Hematopoietic multipotent progenitor cell treated with erythropoietin and hydrocortisone succinate and interleukin-3 and kit ligand, for 17 days (in vitro differentiated cells): ENCODE data around the gene DPPA5.
"Not testable (repeated sequence)": the region's sequence is repeated elsewhere in the genome, so short reads cannot be mapped to it uniquely, and the experiment has no call there.

Experiments
- DNase-seq: peaks from one replicate; pipeline ENCODE4 v3.0.0-alpha.2; 2015; ENCODE audit warnings: low spot score

Gene DPPA5

GRCh38 chr6:73364121-73364520, 10.0 kb upstream of the DPPA5 start:
- no peak for DNase-seq

GRCh38 chr6:73363537-73363875, 9.4 kb upstream of the DPPA5 start:
- no peak for DNase-seq

DNA sequence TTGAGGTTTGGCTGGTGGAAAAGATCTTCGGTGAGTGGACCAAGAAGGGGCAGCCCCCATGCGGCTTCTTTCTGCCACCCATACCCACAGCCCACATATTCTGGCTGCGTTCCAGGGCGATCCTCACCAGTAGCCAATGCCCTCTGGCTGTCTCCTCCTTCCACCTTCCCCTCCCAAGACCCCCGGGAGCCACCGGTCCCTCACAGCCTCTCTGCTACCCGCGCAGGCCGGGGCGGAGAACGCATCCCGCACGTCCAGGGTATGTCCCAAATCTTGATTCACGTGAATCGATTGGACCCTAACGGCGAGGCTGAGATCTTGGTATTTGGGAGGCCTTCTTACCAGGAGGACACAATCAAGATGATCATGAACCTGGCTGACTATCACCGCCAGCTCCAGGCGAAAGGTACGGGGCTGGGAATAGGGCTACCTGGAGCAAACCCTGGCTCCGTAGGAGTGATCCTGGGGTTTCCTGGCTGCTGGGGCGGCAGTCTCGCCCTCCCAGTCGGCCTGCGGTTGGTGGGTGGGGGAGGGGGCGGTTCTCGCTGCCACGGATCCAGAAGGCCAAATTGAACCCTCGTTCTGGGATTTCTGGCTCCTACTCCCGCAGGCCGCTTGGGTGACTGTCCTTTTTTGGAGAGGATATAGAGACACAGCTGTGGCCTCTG, 8.9 kb upstream of the DPPA5 start:
- DNase-seq, result no peak

- DNase-seq, result no peak
Observed at GRCh38 chr6:73362358-73362757, 8.3 kb upstream of the DPPA5 start, which contains the start of gene KHDC3L. KHDC3L (plus strand) TSS chr6:73362658; CDS start chr6:73362730, 72 bp downstream.

- DNase-seq, result no peak
Observed at GRCh38 chr6:73349311-73349710, 4.8 kb downstream of the DPPA5 start.

GRCh38 chr6:73348550-73349204, 5.4 kb downstream of the DPPA5 start:
- DNase-seq, result no peak

DNA sequence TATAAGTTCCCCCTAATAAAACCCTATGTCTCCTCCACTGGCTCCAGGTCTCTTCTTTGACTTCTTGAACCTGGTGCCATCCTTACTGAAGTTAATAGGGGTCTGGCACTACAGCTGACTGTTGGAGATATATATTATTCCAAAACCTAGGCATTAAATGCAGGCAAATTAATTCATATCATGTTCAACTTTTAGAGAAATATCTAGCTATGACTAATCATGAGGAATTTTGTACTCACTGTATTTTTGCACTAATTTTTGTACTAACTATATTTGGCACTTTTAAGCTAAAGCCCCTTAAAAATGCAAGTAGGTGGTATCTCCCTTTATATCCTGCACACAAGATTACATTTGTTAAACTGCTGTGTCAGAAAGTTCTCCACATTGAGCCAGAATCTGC, 10.9 kb downstream of the DPPA5 start:
- DNase-seq, result no peak

GRCh38 chr6:73342174-73342573, 11.9 kb downstream of the DPPA5 start:
- DNase-seq, result no peak

- no peak for DNase-seq
Observed at GRCh38 chr6:73341335-73341734, 12.7 kb downstream of the DPPA5 start.

DNA sequence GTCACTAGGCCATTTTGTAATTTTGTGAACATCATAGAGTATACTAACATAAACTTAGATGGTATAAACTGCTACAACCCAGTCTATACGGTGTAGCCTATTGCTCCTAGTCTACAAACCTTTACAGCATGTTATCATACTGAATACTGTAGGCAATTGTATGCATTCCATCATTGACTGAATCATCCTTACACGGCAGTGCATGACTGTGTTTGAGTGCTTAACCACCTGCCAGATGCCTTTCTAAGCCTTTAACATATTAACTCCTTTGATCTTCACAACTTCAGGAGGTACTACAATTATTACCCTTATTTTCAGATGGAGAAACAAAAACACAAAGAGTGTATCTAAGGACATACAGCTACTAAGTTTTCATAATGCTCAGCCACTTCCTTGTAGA, 14.0 kb downstream of the DPPA5 start:
- DNase-seq, result no peak

DNA sequence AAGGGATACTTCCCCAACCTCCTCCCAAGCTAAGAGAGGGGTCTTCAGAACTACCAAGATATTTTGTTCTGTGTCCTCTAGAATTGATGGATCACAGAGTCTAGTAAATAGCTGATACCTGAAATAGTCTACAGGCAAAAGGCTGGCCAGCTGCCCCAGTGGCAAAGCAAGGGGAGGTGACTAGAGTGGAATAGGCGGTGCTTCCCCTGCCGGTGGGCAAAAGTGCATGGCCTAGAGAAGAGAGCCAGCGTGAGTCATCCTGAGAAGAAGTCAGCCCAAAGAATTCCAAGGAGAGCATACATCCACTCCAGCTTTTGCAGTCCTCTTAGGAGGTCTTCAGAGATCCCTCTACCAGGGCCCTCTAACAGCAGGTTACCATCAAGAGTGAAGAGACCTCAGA, 14.7 kb downstream of the DPPA5 start:
- DNase-seq, result no peak

DNA sequence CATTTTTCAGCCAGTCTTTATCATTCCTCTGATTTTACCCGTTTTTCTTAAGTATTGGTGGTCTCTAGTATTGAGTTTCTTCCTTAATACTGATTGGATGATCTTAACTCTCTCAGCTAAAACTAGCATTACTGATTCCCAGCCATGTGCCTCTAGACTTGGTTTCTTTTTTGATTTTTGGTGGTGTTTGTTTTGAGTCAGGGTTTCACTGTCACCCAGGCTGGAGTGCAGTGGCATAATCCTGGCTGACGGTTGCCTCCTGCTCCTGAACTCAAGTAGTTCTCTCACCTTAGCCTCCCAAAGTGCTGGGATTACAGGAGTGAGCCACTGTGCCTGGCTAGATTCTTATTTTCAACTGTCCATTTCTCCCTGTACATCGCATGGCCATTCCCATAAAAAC, 24.9 kb downstream of the DPPA5 start:
- DNase-seq, result no peak

- no peak for DNase-seq
Observed at GRCh38 chr6:73328790-73329189, 25.3 kb downstream of the DPPA5 start.

- no peak for DNase-seq
Observed at GRCh38 chr6:73325656-73326055, 28.4 kb downstream of the DPPA5 start.

DNA sequence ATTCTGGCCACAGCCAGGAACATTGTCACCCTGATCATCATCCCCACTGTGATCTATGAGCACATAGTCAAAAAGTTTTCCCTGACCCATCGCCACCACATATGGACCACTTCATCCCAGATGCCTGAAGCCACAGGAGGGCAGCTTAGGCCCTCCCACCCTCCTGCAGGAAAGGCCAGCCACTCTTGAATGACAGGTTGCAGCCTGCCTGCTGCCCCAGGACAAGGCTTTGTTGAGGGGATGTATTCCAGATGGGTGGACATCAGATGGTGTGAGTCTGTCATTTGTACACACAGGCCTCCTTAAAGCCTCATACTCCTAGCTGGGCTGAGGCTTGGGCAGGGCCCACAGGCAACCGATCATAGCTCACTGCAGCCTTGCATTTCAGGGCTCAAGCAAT, 30.8 kb downstream of the DPPA5 start:
- DNase-seq, result no peak

- no peak for DNase-seq
Observed at GRCh38 chr6:73314577-73315492, 39.2 kb downstream of the DPPA5 start.

DNA sequence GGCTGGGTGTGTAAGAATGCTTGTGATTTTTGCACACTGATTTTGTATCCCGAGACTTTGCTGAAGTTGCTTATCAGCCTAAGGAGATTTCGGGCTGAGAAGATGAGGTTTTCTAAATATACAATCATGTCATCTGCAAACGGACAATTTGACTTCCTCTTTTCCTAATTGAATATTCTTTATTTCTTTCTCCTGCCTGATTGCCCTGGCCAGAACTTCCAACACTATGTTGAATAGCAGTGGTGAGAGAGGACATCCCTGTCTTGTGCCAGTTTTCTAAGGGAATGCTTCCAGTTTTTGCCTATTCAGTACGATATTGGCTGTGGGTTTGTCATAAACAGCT, 43.6 kb downstream of the DPPA5 start:
- DNase-seq, result not testable (repeated sequence)

GRCh38 chr6:73309785-73310502, 44.1 kb downstream of the DPPA5 start:
- DNase-seq, result no peak

DNA sequence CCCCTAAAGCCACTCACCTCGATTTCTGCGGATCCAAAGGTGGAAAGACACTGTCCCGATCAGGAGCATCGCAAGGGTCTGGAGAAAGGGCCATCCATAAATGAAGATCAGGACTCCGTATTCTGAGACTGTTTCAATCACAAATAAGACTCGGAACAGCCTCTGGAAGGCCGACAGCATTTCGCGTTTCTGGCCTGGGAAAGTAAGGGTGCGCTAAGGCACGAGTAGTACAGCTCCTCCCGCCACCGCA, 44.6 kb downstream of the DPPA5 start:
- no peak for DNase-seq

DNA sequence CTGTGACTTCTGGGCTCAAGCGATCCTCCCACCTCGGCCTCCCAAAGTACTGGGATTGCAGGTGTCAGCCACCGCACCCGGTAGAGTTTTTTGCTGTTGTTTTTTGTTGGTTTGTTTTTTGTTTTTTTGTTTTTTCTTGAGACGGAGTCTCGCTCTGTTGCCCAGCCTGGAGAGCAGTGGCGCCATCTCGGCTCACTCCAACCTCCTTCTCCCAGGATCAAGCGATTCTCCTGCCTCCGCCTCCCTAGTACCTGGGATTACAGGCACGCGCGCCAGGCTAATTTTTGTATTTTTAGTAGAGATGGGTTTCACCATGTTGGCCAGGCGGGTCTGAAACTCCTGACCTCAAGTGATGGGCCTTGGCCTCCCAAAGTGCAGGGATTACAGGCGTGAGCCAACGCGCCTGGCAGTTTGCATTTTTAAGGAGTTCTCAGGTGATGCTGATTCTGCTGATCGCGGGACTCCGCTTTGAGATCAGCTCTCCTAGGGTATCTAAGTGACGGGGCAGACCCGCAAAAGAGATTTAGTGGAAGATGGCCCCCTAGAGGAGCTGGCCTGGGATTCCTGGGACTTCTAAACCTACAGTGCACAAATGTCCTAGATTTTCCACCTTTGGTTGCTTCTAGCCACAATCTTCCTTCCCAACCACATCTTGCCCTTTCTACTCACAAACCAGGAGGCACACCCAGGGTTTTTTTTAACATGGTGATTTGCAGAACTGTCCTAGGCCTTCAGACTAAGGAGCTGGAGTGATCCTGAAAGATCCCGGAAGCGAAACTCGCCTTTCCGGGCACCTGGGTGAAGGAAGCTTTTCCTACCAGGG, 45.2 kb downstream of the DPPA5 start:
- no peak for DNase-seq

DNA sequence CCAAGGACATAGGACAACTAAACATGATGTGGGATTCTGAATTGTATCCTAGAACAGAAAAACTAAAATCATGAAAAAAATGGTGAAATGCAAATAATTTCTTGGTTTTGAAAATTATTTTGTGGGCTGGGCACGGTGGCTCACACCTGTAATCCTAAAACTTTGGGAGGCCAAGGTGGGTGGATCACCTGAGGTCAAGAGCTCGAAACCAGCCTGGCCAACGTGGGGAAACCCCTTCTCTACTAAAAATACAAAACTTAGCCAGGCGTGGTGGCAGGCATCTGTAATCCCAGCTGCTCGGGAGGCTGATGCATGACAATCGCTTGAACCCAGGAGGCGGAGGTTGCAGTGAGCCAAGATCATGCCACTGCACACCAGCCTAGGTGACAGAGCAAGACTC, 50.3 kb downstream of the DPPA5 start:
- not testable (repeated sequence) for DNase-seq
